Heart right ventricle (tissue), 16 donors: ENCODE measurements around the gene ARMH3. TPM values are rescaled to one million over a fixed set of nuclear protein-coding genes. Genes with fewer than 3 reads are reported as not detected.
"Not testable (repeated sequence)": the region's sequence is repeated elsewhere in the genome, so short reads cannot be mapped to it uniquely, and the experiment has no call there.

ENCODE experiments used
- ATAC-seq, 8 donors: fragments of 200-7000 bp; cut with Tn5 transposase; one replicate each; pipeline ENCODE4 v1.9.1; 2020; ENCODE audit warnings: mild to moderate bottlenecking in 8 of 8, moderate library complexity in 8 of 8, moderate number of reproducible peaks in 1 of 8
- DNase-seq, 2 donors: peaks; one replicate each; pipeline ENCODE4 v3.0.0-alpha.2; 2020
- H3K27ac ChIP-seq, 10 donors: fragments of 200-600 bp; sonication (generic) in 2 of 10; one replicate each; pipeline versions ENCODE4 v1.5.0 to v1.8.0; 2020 to 2022; ENCODE audit warnings: mild to moderate bottlenecking in 3 of 10
- H3K27me3 ChIP-seq, 7 donors: fragments of 200-600 bp; one replicate each; pipeline ENCODE4 v1.8.0; 2021 to 2022; ENCODE audit warnings: mild to moderate bottlenecking in 2 of 7
- H3K36me3 ChIP-seq, 9 donors: fragments of 200-600 bp; sonication (generic) in 1 of 9; one replicate each; pipeline versions ENCODE4 v1.5.0 to v1.8.0; 2020 to 2022; ENCODE audit warnings: mild to moderate bottlenecking in 2 of 9
- H3K4me1 ChIP-seq, 9 donors: fragments of 200-600 bp; sonication (generic) in 1 of 9; one replicate each; pipeline versions ENCODE4 v1.5.0 to v1.8.0; 2020 to 2022; ENCODE audit warnings: mild to moderate bottlenecking in 4 of 9
- H3K4me3 ChIP-seq, 10 donors: fragments of 200-600 bp; sonication (generic) in 2 of 10; one replicate each; pipeline versions ENCODE4 v1.5.0 to v1.8.0; 2020 to 2022; ENCODE audit warnings: mild to moderate bottlenecking in 7 of 10, moderate library complexity in 2 of 10
- H3K9me3 ChIP-seq, 11 donors: fragments of 200-600 bp in 10 of 11; sonication (generic) in 2 of 11; one replicate each; pipeline versions ENCODE4 v1.5.0 to v1.8.0; 2013 to 2022; ENCODE audit warnings: mild to moderate bottlenecking in 2 of 11, control low read depth in 1 of 11, moderate library complexity in 1 of 11
- CTCF ChIP-seq, 9 donors: fragments of 200-600 bp; sonication (generic) in 2 of 9; IDR thresholded peaks; one replicate each; pipeline versions ENCODE4 v1.5.0 to v1.8.0; 2021 to 2022; ENCODE audit warnings: antibody characterized with exemption in 9 of 9, mild to moderate bottlenecking in 5 of 9, moderate library complexity in 1 of 9
- WGBS, 2 donors: extraction: QIAGEN DNeasy Blood & Tissue Kit; methylation state at CpG; one replicate each; pipeline ENCODE4 v1.1.7; 2013; ENCODE audit warnings: inconsistent platforms in 1 of 2; 5-methylcytosine and 5-hydroxymethylcytosine counted together
- intact Hi-C, 10 donors: fragments of 100-400 bp; cut with DNase I; formaldehyde crosslinking; loops; one replicate each; pipeline versions ENCODE4 v1.11.1 to v1.14.2; 2022
- polyA plus RNA-seq, 2 donors: library from polyadenylated mRNA; stranded (reverse); fragments of 200-250 nt; gene quantifications; one replicate each; pipeline ENCODE4 v1.2.3, GENCODE V29; 2013
- total RNA-seq, 10 donors: library from RNA; stranded (reverse); fragmentation: NEBNext Ultra II Directional in 3 of 10; extraction: Animal tissue kit (Norgen Biotek cat#: 25700) in 3 of 10; gene quantifications; one replicate each; pipeline versions ENCODE4 v1.2.1 to v1.2.4, GENCODE V29; 2021 to 2023
- donor health status: Arrhythmogenic right ventricular cardiomyopathy.
- donor health status: ischemic (EF 13 %, LVEDD 7.1; RV severe dilation, severe dysfunction).
- donor health status: healthy with polysubstance abuse.
- donor health status: DM: no; HTN: yes; CAD: no.
- donor health status: DM: no; HTN: no; CAD: no.
- donor health status: ischemic (EF 25% LVEDD 6.9; RV normal size, moderate dysfunction).
- donor health status: ischemic (EF 25% LVEDD 5.7; RV mildly dilated, moderate dysfunction).
- donor health status: healthy.
- donor health status: DM: yes; HTN: yes; CAD: no.
- donor health status: Ischemic cardiomyopathy.
- donor health status: ischemic (EF 35%, LVEDD 5.7; RV mildly dilated, moderate dysfunction).
- donor health status: nonischemic (EF 11% LVEDD 7.7; RV severe dilation, severe dysfunction).
- donor health status: DM: yes; HTN: yes; CAD: no.
- donor health status: PGD.
- donor health status: ischemic (EF 29% LVEDD 5.4; RV normal size, mild dysfunction).
- donor health status: nonischemic (EF 23%, LVEDD 6.1; RV moderate dilation, normal function).

Gene ARMH3
- total and polyA plus RNA-seq, 12 donors = 24.1 to 96.8 (median 54.1) TPM

DNA sequence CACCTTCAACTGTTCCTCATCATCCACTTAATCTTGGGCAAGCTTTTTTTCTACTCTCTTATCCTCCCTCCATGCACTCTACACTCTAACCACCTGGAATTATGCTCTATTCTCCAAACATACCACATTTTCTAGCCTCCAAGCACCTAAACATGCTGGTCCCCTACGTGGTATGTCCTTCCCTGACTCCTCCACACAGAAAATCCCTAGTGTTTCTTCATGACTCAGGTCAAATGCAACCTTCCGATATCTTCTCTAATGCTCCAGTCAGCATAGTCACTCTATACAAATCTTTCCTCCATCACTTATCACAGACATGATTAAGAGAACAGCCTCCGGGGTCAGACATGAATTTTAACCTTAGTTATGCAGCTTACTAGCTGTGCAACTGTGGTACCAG is 68.8 kb downstream of the ARMH3 start:
- intact Hi-C loops = no loop called here
- no peaks in the 10 kb centered on the region for H3K27me3 ChIP-seq
- ATAC-seq = no peak
- H3K4me3 ChIP-seq = no peak overlapping the region
- H3K4me1 ChIP-seq = peaks cover 3 to 20% (median 13%) of the 10 kb centered on the region in 9 donors
- peaks cover 0 to 92% (median 64%) of the 10 kb centered on the region in 9 donors for H3K36me3 ChIP-seq
- H3K27ac ChIP-seq = peak overlapping the region in 3 of 10 donors; percentile 8 to 60 (median 49)
- no peaks in the 10 kb centered on the region for H3K9me3 ChIP-seq
- 75 to 90% methylated on average over 3 of the region's 3 CpGs for WGBS, 2 donors
- DNase-seq = no peak
- TF ChIP-seq CTCF (IDR thresholded peaks at IDR 0.05) = no peak

DNA sequence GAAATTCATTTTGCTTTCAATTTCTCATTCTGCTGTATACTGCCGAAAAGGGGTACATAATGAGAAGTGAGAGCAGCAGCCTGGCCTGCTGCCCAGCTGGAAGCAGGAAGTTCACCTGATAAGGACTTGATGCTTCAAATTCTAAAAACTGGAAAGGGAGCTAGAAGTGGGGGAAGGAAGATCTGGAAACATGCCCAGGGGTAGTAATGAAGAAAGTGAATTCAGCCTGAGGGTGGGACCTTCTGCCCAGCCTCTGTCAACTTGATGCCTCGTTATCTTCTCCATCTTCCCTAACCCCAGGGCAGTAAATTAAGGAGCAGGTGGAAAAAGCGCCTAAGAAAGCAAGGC is 69.4 kb downstream of the ARMH3 start:
- Histone ChIP-seq H3K4me3 (no peak overlapping the region), H3K27ac (peak overlapping the region in 6 of 10 donors; percentile 8 to 60 (median 32)), H3K36me3 (peaks cover 0 to 92% (median 61%) of the 10 kb centered on the region in 9 donors), H3K4me1 (peaks cover 3 to 20% (median 13%) of the 10 kb centered on the region in 9 donors), H3K27me3 (no peaks in the 10 kb centered on the region), H3K9me3 (no peaks in the 10 kb centered on the region)
- ATAC-seq = peak in 5 of 8 donors; percentile 49 to 83 (median 68)
- TF ChIP-seq CTCF (IDR thresholded peaks at IDR 0.05) = no peak
- peak; percentile 39 to 41 for DNase-seq
- intact Hi-C loops = no loop called here
- WGBS, 2 donors = 28 to 31% methylated on average over 3 of the region's 3 CpGs

DNA sequence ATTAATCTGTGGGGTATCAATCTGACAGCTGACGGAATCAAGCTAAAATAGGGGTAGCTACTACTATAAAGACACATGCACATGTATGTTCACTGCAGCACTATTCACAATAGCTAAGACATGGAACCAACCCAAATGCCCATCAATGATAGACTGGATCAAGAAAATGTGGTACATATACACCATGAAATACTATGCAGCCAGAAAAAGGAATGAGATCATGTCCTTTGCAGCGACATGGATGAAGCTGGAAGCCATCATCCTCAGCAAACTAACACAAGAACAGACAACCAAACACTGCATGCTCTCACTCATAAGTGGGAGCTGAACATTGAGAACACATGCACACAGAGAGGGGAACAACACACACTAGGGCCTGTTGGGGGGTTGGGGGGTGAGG is 75.3 kb downstream of the ARMH3 start:
- intact Hi-C loops, ATAC-seq, H3K9me3 ChIP-seq, DNase-seq, H3K27me3 ChIP-seq, H3K4me1 ChIP-seq, H3K27ac ChIP-seq, H3K4me3 ChIP-seq: not testable (repeated sequence)
- peaks cover 0 to 73% (median 23%) of the 10 kb centered on the region in 9 donors for H3K36me3 ChIP-seq
- 99 to 100% methylated on average over 2 of the region's 2 CpGs for WGBS, 2 donors

GRCh38 chr10:101974091-101974971 is 81.6 kb downstream of the ARMH3 start:
- H3K36me3 ChIP-seq = peaks cover 0 to 69% (median 13%) of the 10 kb centered on the region in 9 donors
- no peak for TF ChIP-seq CTCF (IDR thresholded peaks at IDR 0.05)
- H3K27me3 ChIP-seq = no peaks in the 10 kb centered on the region
- H3K4me1 ChIP-seq = peaks cover under 1 to 46% (median 26%) of the 10 kb centered on the region in 9 donors
- DNase-seq (peak in 1 of 2 donors; percentile 13), ATAC-seq (peak; percentile 47 to 84 (median 70))
- peak overlapping the region in 8 of 10 donors; percentile 26 to 81 (median 65) for H3K27ac ChIP-seq
- WGBS, 2 donors = 66% methylated on average over 6 of the region's 6 CpGs
- H3K4me3 ChIP-seq = peak overlapping the region in 1 of 10 donors; percentile 27
- intact Hi-C loops = loop anchor here in 1 of 10 donors (5.0 kb wide), 1 partner anchor 37 kb away; no protein-coding TSS in a partner anchor
- no peaks in the 10 kb centered on the region for H3K9me3 ChIP-seq
